Activated CD8-positive, alpha-beta memory T cell treated with anti-CD3 and anti-CD28 coated beads for 4 hours (primary cell): ENCODE data around the gene STAB1.

Source experiments
- DNase-seq, 2 donors: peaks; one replicate each; pipeline ENCODE4 v3.0.0-alpha.2; 2020; ENCODE audit warnings: low read depth in 2 of 2

Gene STAB1

GRCh38 chr3:52494886-52495495, at the start of gene STAB1:
Gene STAB1 (plus strand): TSS chr3:52495338. CDS start chr3:52495414, 76 bp downstream.
- DNase-seq = no peak

- no peak for DNase-seq
These were observed 49.1 kb upstream of the STAB1 start for GRCh38 chr3:52446042-52446441.

GRCh38 chr3:52446631-52447511, 48.3 kb upstream of the STAB1 start:
- peak; percentile 48 to 50 for DNase-seq

GRCh38 chr3:52447512-52448355, 47.4 kb upstream of the STAB1 start:
- no peak for DNase-seq

- no peak for DNase-seq
These were observed 44.5 kb upstream of the STAB1 start for GRCh38 chr3:52450489-52451236.

GRCh38 chr3:52451237-52452083, 43.7 kb upstream of the STAB1 start:
- DNase-seq = no peak

GRCh38 chr3:52452126-52452525, 43.0 kb upstream of the STAB1 start:
- no peak for DNase-seq

- DNase-seq = no peak
These were observed 42.4 kb upstream of the STAB1 start for GRCh38 chr3:52452570-52453221.

- DNase-seq = no peak
These were observed 41.5 kb upstream of the STAB1 start, which contains the start of gene TNNC1 for GRCh38 chr3:52453496-52454249. Gene TNNC1 (minus strand): TSS chr3:52454041. CDS start chr3:52454015, 26 bp downstream.

- no peak for DNase-seq
These were observed 40.7 kb upstream of the STAB1 start for GRCh38 chr3:52454250-52454937.

GRCh38 chr3:52454938-52455282, 40.2 kb upstream of the STAB1 start:
- no peak for DNase-seq

GRCh38 chr3:52455283-52456168, 39.6 kb upstream of the STAB1 start, which contains the start of gene NISCH:
Gene NISCH (plus strand): TSS chr3:52455604. CDS start chr3:52455642, 38 bp downstream.
- DNase-seq = peak; percentile 89 to 93

GRCh38 chr3:52456169-52456799, 38.9 kb upstream of the STAB1 start:
- no peak for DNase-seq

GRCh38 chr3:52456800-52457183, 38.3 kb upstream of the STAB1 start:
- DNase-seq = no peak

GRCh38 chr3:52458031-52458760, 36.9 kb upstream of the STAB1 start:
- no peak for DNase-seq

GRCh38 chr3:52458770-52459545, 36.2 kb upstream of the STAB1 start:
- DNase-seq = no peak
